Stimulated activated CD8-positive, alpha-beta memory T cell treated with anti-CD3 and anti-CD28 coated beads, Interleukin-15, amount 100 ng/mL, for 24 hours (primary cell): Measurements from ENCODE around the gene PAX7.
"Not testable (repeated sequence)": the region's sequence is repeated elsewhere in the genome, so short reads cannot be mapped to it uniquely, and the experiment has no call there.

ENCODE experiments used
- DNase-seq: peaks from one replicate; pipeline ENCODE4 v3.0.0-alpha.2; 2020; ENCODE audit warnings: low read depth

Gene PAX7

GRCh38 chr1:18630511-18631495, at the start of gene PAX7:
Gene PAX7 (plus strand): TSS chr1:18630846. CDS start chr1:18631604, 758 bp downstream.
- DNase-seq = no peak

DNA sequence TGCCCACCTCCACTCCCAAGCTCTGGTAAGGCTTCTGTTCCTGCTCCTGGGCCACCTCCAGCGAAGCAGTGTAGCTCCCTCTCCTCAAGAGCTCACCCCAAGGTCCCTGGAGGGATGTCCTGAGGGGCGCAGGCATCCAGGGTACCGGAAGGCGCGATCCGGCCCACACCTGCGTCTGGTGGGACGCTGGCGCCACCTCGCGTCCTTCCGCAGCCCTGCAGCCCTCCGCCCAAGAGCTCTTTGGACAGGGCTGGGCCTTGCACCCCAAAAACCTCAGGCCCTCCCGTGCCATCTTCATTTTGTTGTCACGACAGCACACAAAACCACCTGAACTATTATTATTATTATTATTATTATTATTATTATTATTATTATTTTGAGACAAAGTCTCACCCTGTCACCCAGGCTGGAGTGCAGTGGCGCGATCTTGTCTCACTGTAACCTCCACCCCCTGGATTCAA, 49.2 kb upstream of the PAX7 start:
- peak; percentile 17 for DNase-seq

DNA sequence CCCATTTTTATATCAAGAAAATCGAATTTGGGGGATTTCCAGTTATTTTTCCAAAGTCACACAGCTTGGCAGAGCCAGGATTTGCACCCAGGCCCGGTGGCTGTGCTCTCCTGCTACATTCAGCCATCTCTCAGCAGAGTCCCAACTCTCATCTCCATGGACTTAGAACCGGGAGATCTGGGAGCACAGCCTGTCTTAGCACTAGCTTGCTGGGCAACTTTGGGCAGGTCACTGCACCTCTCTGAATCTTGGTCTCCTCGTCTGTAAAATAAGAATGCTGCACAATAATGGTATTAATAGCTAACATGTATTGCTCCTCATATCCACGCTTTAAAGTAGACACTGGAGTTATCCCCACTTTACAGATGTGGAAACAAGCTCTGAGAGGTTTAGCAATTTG, 47.8 kb upstream of the PAX7 start:
- no peak for DNase-seq

DNA sequence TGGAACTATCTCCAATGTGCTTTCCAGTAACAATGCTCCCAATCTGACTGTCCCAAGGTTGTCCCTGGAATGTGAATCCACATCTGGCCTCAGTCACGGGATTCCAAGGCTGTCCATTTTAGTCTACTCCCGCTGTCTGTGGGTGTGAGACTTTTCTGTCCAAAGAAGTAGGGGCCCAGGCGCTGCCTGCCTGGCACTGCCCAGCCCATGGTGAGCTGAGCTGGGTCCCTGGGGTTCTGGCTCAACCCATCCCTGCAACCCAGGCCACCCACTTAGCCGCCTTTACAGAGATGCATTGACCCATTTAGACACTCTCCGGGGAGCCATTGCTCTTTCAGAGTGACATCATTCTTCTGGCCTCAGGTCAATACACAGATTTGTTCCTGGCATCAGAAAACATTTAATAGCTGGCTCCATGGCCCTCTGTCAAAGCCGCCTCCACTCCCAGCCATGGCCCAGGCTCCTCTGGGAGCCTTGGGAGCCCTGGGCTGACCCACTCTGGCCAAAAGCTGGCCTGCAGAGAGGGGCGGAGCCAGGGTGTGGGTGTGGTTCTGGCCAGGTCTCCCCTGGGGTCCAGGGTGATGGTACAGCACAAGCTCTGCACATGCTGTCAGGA, 47.2 kb upstream of the PAX7 start:
- DNase-seq = no peak

DNA sequence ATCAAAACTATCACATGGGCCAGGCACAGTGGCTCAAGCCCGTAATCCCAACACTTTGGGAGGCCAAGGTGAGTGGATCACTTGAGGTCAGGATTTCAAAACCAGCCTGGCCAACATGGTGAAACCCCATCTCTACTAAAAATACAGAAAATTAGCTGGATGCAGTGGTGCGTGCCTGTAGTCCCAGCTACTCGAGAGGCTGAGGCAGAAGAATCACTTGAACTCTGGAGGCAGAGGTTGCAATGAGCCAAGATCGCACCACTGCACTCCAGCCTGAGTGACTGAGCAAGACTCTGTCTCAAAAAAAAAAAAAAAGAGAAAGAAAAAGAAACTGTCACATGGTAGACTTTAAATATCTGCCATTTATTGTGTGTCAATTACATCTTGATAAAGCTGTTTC, 44.6 kb upstream of the PAX7 start:
- not testable (repeated sequence) for DNase-seq

GRCh38 chr1:18588093-18588492, 42.6 kb upstream of the PAX7 start:
- no peak for DNase-seq

DNA sequence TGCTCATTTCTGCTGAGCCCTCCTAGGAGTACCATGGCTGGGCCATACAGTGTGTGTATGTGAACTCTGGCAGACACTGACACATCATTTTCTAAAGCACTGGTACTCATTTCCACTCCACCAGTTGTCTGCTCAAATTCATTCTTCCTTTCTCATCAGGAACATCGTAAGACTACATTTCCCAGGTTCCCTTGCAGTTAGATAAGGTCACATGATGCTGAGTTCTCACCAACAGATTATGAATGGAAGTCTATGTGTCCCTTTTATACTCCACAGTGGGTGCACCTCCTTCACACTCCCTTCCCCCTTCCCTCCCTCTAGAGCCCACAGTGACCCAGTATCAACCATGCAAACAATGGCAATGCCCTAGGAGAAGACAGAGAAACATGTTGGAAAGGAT, 38.3 kb upstream of the PAX7 start:
- DNase-seq = no peak

DNA sequence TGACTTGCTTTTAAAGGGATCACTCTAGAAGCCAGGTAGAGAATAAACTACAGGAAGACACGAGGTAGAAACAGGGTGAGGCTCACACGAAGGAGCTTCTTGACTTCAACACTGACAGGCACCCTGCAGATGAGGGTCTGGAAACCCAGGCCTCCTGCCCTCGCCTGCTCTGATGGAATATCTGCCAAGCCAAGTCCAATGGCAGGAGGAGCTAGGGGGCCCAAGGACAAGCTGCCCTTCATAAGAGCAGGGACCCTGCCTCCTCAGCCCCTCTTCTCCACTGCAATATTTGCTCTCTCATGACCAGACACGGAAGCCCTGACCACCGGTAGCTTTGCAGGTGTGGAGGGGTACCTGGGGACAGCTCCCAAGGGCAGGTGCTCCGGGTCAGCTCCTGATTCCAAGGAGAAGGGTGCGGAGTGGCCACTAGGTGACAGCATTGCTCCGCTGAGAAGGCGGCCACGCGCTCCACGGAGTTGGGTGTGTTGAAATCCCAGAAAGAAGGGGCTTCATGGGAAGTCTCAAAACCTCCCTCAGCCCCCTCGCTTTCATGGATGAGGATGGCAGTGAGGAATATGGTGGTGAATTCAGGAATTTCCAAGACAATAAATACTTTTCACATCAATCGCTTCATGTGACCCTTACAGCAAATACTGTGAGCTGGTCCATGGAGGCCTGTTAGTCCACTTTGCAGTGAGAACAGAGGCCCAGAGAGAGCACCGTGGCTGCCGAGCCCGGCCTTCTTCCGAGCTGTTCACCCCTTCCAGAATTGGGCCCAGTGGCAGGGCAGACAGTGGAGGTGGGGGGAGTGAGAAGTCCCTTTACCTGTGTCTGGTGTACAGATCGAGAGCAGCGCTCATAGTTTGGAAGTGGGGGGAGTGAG, 33.2 kb upstream of the PAX7 start:
- peak; percentile 17 for DNase-seq

- no peak for DNase-seq
Measured at GRCh38 chr1:18599086-18599485, 31.6 kb upstream of the PAX7 start.

GRCh38 chr1:18599704-18600103, 30.9 kb upstream of the PAX7 start:
- no peak for DNase-seq

GRCh38 chr1:18602533-18603211, 28.0 kb upstream of the PAX7 start:
- no peak for DNase-seq

GRCh38 chr1:18603212-18603852, 27.3 kb upstream of the PAX7 start:
- DNase-seq = no peak

DNA sequence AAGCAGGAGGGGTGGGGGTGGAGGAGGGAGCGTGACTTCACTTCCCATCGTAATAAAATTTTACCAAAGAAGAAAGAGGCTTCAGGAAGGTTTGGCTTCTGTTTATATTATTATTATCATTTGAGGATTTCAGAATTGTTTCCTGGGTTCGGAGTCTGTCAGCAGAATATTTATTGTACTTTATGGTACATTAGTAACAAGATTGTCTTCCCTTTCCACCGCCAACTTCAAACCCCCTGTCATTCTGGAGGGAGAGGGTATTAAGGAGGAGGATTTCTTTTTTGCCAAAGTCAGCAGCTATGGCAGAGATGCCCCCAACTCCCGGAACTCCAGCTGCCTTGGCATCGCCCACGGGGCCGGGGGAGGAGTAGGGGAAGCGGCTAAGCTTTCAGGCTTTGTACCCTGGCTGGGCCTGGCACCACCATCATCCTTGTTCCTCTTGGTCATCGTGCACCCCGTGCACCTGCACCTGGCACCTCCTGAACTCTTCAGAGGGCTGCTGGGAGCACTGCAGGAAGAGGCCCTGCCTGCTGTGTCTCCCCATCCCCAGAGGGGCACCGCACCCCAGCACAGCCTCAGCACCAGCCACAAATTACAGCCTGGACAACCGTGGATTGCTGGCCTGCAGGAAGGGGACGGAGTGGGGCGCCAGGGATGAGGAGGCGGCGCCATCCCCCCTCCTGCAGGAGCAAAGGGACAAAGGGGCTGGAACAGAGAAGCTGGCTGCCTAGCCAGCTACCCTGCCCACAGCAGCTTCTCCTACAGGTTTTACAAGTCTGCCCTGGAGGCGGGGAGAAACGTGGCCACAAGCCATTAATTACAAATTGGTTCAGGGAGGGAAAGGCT, 24.0 kb upstream of the PAX7 start:
- DNase-seq = no peak

GRCh38 chr1:18607289-18607760, 23.3 kb upstream of the PAX7 start:
- no peak for DNase-seq

DNA sequence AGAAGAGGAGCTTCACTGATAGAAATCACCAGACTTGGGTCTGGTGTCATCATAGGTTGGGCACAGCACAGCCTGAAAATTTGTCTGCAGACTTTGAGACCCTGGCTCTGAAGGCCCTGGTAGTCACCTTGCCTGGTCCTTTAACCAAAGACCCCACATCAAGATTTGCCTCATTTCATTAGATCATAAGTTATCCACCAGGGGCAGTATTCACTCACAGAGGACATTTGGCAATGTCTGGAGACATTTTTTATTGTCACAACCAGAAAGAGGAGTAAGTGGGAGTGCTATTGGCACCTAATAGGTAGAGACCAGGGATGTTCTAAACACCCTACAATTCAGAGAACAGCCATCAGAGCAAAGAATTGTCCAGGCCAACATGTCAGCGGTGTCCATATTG, 22.1 kb upstream of the PAX7 start:
- DNase-seq = no peak

DNA sequence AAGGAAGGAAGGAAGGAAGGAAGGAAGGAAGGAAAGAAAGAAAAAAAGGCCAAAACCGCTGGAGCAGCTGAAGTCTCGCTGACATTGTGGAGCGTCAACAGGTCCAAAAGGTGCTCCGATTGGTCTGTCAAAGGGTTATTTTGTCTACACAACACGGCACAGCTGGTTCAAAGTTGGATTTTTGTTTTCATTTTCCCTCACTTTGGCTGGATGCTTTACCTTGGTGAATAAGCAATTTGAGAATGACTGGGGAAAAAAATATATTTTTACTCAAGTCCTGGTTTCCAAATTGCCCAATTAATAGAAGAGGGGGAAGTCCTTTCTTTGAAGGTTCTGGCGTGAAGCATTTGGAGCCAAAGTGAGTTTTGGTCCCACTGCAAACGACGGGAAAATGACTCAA, 19.3 kb upstream of the PAX7 start:
- DNase-seq = no peak

GRCh38 chr1:18612073-18612472, 18.6 kb upstream of the PAX7 start:
- DNase-seq = no peak

DNA sequence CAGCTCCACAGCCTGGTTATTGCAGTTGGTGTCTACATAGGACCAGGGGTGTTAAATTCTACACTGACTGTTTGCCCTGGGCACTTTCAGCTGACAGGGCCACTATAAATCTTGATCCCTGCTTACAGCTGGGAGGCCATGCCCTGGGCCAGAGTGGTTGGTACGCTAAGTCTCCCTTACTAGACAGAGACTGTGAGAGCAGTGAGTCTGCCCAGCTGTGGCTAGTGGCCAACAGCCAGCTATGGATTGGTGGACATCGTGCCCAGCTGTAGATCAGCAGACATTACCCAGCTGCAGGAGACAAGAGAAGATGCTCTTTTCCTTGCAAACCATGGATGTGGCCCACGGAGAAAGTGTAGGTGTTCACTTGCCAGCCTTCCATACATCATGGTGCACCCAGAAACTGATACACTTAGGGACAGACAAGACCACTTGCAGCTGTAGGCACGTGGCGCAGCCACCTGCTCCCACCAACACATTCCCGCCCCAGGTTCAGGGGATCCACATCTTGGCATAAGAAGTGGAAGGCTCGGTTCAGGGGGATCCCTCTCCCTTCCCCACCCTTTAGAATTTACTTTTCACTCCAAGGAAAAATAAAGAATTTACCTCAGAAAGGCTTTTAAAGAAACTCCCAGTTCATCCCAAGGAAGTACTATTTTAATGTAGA, 16.4 kb upstream of the PAX7 start:
- no peak for DNase-seq
